ENCODE measurements around the gene MLEC. TPM values are rescaled to one million over a fixed set of nuclear protein-coding genes. Genes with fewer than 3 reads are reported as not detected.

MLEC gene
- total and polyA plus RNA-seq, 8 donors = 168 to 209 (median 195) TPM

DNA sequence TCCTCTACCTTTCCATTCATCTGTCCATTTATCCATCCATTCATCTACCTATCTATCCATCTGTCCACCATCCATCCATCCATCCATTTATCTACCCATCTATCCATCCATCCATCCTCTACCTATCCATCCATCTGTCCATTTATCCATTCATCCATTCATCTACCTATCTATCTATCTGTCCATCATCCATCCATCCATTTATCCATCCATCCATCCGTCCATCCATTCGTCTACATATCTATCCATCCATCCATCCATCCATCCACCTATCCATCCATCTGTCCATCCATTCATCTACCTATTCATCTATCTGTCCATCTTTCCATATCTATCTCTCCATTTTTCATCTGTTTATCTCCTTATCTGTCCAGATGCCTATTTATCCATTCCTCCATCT is 25.5 kb upstream of the MLEC start:
- TF ChIP-seq, protein P1, sequence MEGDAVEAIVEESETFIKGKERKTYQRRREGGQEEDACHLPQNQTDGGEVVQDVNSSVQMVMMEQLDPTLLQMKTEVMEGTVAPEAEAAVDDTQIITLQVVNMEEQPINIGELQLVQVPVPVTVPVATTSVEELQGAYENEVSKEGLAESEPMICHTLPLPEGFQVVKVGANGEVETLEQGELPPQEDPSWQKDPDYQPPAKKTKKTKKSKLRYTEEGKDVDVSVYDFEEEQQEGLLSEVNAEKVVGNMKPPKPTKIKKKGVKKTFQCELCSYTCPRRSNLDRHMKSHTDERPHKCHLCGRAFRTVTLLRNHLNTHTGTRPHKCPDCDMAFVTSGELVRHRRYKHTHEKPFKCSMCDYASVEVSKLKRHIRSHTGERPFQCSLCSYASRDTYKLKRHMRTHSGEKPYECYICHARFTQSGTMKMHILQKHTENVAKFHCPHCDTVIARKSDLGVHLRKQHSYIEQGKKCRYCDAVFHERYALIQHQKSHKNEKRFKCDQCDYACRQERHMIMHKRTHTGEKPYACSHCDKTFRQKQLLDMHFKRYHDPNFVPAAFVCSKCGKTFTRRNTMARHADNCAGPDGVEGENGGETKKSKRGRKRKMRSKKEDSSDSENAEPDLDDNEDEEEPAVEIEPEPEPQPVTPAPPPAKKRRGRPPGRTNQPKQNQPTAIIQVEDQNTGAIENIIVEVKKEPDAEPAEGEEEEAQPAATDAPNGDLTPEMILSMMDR (IDR thresholded peaks at IDR 0.05) = no peak
- intact Hi-C loops (cut with DNase I) = no loop called here
- H3K4me1 ChIP-seq = no peaks in the 10 kb centered on the region
- no peak overlapping the region for H3K4me3 ChIP-seq
- no peaks in the 10 kb centered on the region for H3K27me3 ChIP-seq
- H3K27ac ChIP-seq = no peak overlapping the region
- no peaks in the 10 kb centered on the region for H3K36me3 ChIP-seq
- ATAC-seq = no peak
- H3K9me3 ChIP-seq = no peaks in the 10 kb centered on the region
- no peak for DNase-seq

DNA sequence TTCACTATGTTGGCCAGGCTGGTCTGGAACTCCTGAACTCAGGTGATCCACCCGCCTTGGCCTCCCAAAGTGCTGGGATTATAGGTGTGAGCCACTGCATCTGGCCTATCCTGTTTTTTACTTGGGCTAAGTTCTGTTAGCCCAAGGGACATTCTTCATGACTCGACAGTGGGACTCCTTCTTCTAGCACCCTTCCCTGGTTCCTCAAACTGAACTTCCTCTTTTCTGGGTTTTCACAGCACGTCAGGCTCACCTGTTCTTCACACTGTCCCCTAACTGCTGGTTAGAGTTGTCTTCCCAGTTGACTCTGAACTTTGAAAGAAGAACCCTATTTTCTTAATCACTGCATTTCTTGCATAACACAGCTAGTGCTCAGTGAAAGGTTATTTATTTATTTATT is 24.1 kb upstream of the MLEC start:
- DNase-seq (no peak), ATAC-seq (no peak)
- Histone ChIP-seq H3K27ac (no peak overlapping the region), H3K4me1 (no peaks in the 10 kb centered on the region), H3K27me3 (no peaks in the 10 kb centered on the region), H3K4me3 (no peak overlapping the region), H3K36me3 (no peaks in the 10 kb centered on the region), H3K9me3 (no peaks in the 10 kb centered on the region)
- TF ChIP-seq, protein P1 (IDR thresholded peaks at IDR 0.05) = no peak
- intact Hi-C loops (cut with DNase I) = no loop called here

DNA sequence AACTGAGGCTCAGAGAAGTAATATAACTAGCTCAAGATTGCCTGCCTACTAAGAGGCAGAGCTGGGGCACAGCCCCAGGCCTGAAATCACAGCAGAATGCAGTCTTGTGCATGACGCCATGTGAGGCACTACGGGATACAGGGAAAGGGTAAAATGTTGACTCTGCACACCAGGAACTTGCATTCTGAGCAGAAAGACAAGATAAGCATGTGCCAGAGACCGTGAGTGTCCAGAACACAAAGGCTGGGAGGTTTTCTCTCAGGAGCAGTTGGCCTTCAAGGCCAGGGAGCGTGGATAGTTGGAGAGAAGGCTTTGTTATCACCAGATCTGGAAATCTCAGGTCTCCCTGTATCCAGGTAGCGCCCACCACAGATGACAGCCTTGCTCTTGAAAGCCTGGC is 23.2 kb upstream of the MLEC start:
- no peaks in the 10 kb centered on the region for H3K9me3 ChIP-seq
- H3K27ac ChIP-seq = no peak overlapping the region
- H3K4me1 ChIP-seq = no peaks in the 10 kb centered on the region
- TF ChIP-seq, protein P1 (IDR thresholded peaks at IDR 0.05) = no peak
- ATAC-seq = no peak
- no peaks in the 10 kb centered on the region for H3K27me3 ChIP-seq
- intact Hi-C loops (cut with DNase I) = no loop called here
- DNase-seq = no peak
- no peak overlapping the region for H3K4me3 ChIP-seq
- H3K36me3 ChIP-seq = no peaks in the 10 kb centered on the region

DNA sequence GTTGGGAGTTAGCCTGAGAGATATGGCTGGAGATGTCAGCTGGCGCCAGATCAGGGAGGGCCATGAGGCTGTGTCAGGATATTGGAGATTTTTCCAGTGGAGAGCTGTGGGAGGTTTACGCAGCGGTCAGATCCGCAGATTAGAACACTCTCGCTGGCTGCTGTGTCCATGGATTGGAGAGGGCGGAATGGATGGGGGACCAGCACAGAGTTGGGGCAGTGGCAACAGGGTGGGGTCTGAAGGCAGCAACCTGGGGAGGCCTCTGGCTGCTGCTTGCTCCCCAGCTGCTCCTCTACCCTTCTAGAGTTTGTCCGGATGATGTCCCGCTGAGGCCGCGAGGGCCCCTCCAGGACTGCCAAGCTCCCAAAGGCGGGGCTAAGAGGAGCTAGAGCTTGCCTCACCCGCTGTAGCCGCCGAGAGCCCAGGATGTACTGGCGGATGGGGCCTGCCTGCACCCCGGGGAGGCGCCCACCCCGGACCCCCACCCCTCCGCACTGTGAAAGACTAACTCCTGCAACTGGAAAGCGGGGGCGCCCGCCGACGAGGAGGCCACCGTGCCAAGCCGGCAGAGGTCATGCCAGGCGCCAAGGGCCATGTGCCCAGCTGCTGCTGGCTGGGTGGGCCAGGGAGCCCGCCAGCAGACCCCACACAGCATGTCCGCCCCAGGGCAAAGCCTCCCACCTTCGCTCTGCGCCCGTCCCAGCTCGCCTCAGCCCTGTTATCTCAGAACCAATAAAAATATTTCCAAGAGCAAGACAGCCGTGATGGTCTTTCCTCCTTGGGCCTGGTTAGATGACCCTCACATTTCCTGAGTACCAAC is 20.2 kb upstream of the MLEC start:
- TF ChIP-seq, protein P1 (IDR thresholded peaks at IDR 0.05) = no peak
- Histone ChIP-seq H3K4me3 (no peak overlapping the region), H3K27ac (no peak overlapping the region), H3K36me3 (no peaks in the 10 kb centered on the region), H3K27me3 (no peaks in the 10 kb centered on the region), H3K4me1 (no peaks in the 10 kb centered on the region), H3K9me3 (no peaks in the 10 kb centered on the region)
- intact Hi-C loops (cut with DNase I) = no loop called here
- ATAC-seq (no peak), DNase-seq (no peak)

DNA sequence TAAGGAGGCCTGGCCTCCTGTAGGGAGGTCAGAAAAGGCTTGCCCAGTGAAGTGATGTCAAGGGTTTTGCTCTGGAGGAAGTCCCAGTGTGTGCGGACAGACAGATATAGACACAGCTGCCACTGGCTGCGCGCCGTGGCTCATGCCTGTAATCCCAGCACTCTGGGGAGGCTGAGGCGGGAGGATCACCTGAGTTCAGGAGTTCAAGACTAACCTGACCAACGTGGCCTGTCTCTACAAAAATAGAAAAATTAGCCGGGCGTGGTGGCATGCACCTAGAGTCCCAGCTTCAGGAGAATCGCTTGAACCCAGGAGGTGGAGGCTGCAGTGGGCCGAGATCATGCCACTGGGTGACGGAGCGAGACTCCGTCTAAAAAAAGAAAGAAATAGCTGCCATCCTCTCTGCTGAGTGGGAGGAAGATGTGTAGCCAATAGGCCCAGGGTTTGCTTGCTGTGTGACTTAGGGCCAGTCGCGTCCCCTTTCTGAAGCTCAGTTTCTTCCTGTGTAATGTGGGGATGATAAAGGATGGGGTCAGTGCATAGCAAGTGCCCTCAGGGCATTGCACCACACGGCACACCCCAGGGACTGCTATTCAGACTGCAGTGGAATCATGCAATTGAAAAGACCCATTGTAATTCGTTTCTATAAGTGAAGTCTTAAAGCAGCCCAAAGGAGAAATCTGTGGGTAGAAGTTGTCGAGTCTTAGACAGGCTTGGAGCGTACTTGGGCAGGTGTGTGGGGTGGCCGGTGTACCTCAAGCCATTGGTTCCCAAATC is 18.7 kb upstream of the MLEC start:
- Histone ChIP-seq H3K36me3 (no peaks in the 10 kb centered on the region), H3K4me1 (no peaks in the 10 kb centered on the region), H3K27me3 (no peaks in the 10 kb centered on the region), H3K27ac (no peak overlapping the region), H3K9me3 (no peaks in the 10 kb centered on the region), H3K4me3 (no peak overlapping the region)
- ATAC-seq = no peak
- DNase-seq = no peak
- intact Hi-C loops (cut with DNase I) = no loop called here
- TF ChIP-seq, protein P1 (IDR thresholded peaks at IDR 0.05) = no peak
